ENCODE measurements around the gene SPATA31C1.

DNA sequence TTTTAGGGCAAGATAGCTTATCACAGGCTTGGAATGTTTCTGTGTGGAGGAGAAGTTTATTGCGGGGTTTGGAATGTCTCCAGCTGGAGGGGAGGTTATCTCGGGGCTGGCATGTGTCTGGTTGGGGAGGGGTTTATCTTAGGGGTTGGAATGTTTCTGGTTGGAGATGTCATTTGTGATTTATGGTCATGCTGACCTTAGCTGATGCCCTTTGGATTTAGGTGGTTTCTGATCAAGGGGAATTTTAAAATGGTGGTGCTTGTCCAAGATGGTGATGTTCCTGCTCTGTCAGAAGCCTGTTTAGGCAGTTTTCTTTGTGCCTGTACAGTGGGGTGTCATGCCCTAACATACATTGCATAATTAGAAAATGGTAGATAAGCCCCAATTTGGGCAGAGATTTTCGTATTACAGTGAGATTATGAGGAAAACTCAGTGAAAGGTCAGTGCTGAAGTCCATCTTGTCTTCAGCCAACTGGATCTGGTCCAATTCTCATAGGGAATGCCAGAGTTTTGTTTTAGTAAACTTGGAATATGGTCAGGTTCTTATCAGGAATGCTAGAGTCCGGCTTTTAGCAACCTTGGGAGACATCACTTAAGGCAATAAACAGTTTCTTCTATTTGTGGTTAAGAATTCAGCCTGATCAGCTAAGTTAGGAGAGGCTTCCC is 42.3 kb downstream of the SPATA31C1 start:
- TF ChIP-seq, protein P1, sequence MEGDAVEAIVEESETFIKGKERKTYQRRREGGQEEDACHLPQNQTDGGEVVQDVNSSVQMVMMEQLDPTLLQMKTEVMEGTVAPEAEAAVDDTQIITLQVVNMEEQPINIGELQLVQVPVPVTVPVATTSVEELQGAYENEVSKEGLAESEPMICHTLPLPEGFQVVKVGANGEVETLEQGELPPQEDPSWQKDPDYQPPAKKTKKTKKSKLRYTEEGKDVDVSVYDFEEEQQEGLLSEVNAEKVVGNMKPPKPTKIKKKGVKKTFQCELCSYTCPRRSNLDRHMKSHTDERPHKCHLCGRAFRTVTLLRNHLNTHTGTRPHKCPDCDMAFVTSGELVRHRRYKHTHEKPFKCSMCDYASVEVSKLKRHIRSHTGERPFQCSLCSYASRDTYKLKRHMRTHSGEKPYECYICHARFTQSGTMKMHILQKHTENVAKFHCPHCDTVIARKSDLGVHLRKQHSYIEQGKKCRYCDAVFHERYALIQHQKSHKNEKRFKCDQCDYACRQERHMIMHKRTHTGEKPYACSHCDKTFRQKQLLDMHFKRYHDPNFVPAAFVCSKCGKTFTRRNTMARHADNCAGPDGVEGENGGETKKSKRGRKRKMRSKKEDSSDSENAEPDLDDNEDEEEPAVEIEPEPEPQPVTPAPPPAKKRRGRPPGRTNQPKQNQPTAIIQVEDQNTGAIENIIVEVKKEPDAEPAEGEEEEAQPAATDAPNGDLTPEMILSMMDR (IDR thresholded peaks at IDR 0.05), result no peak
- no peak for TF ChIP-seq EZH2 (IDR thresholded peaks at IDR 0.05; ENCODE audit: borderline replicate concordance, insufficient read depth, low read depth, low read length, poor library complexity, severe bottlenecking)
